ENCODE results near the gene RNASEH1.

RNASEH1 gene

DNA sequence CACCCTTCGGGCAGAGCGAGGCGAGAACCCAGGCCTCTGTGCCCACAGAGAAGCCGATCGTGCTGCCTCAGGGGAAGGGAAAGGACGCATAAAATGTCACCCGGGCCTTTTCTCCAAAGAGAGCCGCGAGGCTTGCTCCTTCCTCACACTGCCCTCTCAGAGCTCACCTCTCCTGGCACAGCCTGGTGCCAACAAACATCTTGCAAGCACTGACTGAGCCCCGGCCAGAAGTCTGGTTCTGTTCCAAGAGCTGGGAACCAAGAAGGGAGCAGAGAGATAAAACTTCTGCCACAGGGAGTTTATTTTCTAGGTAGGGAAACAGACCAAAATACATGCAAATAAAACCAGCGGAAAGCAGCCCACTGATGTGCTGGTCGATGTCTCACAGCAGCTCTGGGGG lies 25.2 kb downstream of the RNASEH1 start:
- no peak overlapping the region for H3K4me3 ChIP-seq (replicated peaks; ENCODE audit: low read depth, low read length)
- TF ChIP-seq, protein P1, sequence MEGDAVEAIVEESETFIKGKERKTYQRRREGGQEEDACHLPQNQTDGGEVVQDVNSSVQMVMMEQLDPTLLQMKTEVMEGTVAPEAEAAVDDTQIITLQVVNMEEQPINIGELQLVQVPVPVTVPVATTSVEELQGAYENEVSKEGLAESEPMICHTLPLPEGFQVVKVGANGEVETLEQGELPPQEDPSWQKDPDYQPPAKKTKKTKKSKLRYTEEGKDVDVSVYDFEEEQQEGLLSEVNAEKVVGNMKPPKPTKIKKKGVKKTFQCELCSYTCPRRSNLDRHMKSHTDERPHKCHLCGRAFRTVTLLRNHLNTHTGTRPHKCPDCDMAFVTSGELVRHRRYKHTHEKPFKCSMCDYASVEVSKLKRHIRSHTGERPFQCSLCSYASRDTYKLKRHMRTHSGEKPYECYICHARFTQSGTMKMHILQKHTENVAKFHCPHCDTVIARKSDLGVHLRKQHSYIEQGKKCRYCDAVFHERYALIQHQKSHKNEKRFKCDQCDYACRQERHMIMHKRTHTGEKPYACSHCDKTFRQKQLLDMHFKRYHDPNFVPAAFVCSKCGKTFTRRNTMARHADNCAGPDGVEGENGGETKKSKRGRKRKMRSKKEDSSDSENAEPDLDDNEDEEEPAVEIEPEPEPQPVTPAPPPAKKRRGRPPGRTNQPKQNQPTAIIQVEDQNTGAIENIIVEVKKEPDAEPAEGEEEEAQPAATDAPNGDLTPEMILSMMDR (IDR thresholded peaks at IDR 0.05; ENCODE audit: low read length, missing control alignments): no peak
- DNase-seq (ENCODE audit: low read depth): no peak

DNA sequence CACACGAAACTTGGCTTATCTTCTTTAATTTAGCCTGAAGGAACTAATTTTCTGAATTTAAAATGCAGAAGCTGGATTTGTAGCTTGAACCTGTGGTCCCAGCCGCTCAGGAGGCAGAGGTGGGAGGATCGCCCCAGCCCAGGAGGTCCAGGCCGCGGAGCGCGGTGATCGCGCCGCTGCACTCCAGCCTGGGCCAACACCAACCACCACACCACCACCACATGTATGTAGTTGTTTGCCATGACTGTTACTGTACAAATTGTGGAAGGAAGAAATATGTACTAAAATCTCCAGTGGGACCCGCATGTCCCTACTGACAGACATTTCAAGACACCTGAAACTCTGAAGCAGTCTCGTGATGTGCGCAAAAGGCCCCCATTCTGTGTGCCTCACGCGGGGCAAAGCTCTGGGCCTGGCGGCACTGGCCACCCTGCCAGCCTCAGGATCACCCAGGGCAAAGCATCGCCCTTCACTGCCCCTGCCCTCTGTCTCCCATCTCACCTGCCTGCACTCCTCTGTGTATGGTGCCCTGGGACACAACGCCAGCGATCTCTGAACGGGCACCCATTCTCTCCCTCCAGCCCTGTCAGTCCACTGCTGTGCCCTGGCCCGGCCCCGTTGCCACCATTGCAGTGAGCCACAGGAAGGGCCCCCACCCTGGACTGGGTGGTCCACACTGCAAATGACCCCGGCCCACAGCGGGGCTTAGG lies 28.7 kb downstream of the RNASEH1 start:
- TF ChIP-seq, protein P1 (IDR thresholded peaks at IDR 0.05; ENCODE audit: low read length, missing control alignments): no peak
- no peak for DNase-seq (ENCODE audit: low read depth)

DNA sequence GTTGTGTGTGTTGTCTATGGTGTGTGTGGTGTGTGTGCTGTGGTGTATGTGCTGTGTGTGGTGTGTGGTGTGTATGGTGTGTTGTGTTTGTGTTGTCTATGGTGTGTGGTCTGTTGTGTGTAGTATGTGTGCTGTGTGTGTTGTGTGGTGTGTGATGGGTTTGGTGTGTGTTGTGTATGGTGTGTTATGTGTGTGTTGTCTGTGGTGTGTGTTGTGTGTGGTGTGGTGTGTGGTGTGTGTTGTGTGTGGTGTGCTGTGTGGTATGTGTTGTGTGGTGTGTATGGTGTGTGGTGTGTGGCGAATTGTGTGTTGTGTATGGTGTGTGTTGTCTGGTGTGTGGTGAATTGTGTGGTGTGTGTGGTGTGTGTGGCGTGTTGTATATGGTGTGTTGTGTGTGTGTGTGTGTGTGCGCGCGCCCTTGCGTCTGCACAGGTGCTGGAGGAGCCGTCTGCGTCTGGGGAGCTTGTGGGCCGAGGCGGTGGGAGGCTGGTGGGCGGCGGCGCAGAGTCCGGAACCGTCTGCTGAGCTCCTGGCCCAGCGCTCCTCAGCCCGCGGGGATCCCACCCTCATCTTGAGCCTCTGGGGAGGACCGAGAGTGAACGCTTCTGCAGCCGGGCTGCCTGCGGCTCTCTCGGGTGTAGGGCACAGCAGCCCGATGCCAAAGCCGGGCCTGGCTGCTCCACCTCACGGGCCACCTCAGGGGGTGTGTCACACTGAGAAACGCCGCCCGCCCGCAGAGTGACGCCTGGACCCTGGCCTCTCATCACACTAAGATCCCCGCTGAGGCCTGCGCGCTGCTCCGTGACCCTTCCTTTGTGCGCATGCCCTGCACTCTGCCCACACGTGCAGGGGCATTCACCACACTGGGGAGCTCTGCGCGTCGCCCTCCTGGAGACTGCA lies 30.0 kb downstream of the RNASEH1 start:
- TF ChIP-seq, protein P1 (IDR thresholded peaks at IDR 0.05; ENCODE audit: low read length, missing control alignments): no peak
- DNase-seq (ENCODE audit: low read depth): no peak

More for the DNA sequence above, 28.7 kb downstream of the RNASEH1 start:
- H3K4me3 ChIP-seq (replicated peaks; ENCODE audit: low read depth, low read length): no peak overlapping the region

DNA sequence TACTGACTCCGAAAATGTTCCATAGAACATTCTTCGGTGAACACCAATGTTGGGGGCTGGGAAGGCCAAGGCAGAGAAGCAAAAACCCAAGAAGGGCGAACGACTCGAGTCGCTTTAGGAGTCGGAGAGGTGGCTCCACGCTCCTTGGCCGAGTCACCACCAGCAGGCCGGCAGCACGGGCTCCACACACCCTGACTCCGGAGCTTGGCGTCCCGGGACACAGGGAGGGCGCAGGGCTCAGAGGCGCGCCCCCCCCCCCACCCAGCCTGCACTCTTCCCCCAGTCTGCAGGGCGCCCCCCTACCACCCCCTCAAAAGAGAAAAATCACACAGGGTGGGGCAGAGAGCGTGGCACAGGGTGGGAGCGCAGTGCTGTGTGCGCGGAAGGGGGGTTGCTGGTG lies 31.3 kb downstream of the RNASEH1 start:
- TF ChIP-seq, protein P1 (IDR thresholded peaks at IDR 0.05; ENCODE audit: low read length, missing control alignments): no peak
- DNase-seq (ENCODE audit: low read depth): no peak
- H3K4me3 ChIP-seq (replicated peaks; ENCODE audit: low read depth, low read length): no peak overlapping the region

More for the DNA sequence above, 30.0 kb downstream of the RNASEH1 start:
- no peak overlapping the region for H3K4me3 ChIP-seq (replicated peaks; ENCODE audit: low read depth, low read length)

DNA sequence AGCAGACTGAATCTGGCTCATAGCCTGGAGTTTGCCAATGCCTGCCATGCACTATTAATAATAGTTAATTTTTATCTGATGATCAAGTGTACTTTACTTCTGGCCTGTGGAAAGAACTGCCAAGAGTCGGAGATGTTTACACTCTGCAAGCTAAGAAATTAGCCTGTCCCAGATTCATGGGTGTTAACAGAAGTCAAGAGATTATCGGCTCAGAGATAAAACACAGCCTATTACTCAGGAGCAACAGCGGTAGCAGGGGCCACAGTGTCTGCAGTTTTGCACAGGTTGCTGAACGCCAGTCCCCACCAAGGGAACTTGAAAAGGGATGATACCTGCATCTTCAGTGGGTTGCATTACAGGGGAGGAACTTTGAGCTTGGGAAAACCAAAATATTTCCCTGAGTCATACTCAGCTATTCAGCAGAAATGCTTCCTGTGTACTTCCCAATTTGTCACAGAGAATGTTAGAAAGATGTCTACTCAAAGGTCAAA lies 34.5 kb downstream of the RNASEH1 start:
- TF ChIP-seq, protein P1 (IDR thresholded peaks at IDR 0.05; ENCODE audit: low read length, missing control alignments): no peak
- DNase-seq (ENCODE audit: low read depth): peak; percentile 49
- H3K4me3 ChIP-seq (replicated peaks; ENCODE audit: low read depth, low read length): peak overlapping the region; percentile 24

DNA sequence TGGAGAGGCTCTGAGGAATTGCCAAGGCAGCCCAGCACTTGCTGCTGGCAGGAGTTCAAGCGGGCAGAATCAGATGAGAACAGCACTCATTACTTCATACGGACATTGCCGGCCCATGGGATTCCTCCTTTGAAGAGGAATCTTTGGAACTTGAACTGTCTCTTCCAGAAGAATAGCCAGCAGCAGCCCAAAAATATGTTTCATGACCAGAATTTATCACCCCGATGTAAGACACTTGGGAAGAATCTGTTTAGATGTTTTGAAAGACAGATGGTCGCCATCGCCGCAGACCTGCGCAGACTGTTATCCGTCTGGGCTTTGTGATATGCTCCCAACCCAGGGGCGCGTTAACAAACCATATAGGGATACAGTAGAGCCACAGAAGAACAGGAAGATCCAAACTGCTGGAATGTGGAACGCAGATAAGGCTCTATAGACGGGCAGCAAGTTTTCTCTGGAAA lies 35.1 kb downstream of the RNASEH1 start:
- DNase-seq (ENCODE audit: low read depth): peak; percentile 62
- TF ChIP-seq, protein P1 (IDR thresholded peaks at IDR 0.05; ENCODE audit: low read length, missing control alignments): no peak
- peak overlapping the region; percentile 24 for H3K4me3 ChIP-seq (replicated peaks; ENCODE audit: low read depth, low read length)

Measured in fibroblast of pulmonary artery (primary cell).